GM12878 (cell line): ENCODE data around the gene PMPCA. TPM values are rescaled to one million over a fixed set of nuclear protein-coding genes. Genes with fewer than 3 reads are reported as not detected.

Experiments used
- ATAC-seq: fragments of 200-7000 bp; cut with Tn5 transposase; 3 replicates; pipeline ENCODE4 v1.9.1; 2020; ENCODE audit warnings: mild to moderate bottlenecking, moderate library complexity
- BruUV-seq: library from RNA; stranded (reverse); fragments of 400-500 nt; replicated peaks from 2 replicates; lab custom pipeline; 2021; lab: Mats Ljungman, UMichigan
- CTCF ChIA-PET: fragments of 300-600 bp; sonication (Branson Sonifier 250); formaldehyde crosslinking; extraction: SDS; loops from one replicate; lab custom pipeline; 2021; ENCODE audit warnings: inconsistent platforms; lab: Yijun Ruan, JAX
- POLR2A ChIA-PET: fragments of 350-600 bp; formaldehyde crosslinking; extraction: SDS; loops from one replicate; lab custom pipeline; 2021; ENCODE audit warnings: inconsistent platforms; lab: Charles Lee
- RAD21 ChIA-PET: fragments of 300-600 bp; sonication (Branson Sonifier 250); formaldehyde crosslinking; loops from one replicate; lab custom pipeline; 2023; ENCODE audit warnings: antibody characterized with exemption; ENCODE audit not compliant: unreplicated experiment; lab: Charles Lee
- SMC1A ChIA-PET: fragments of 300-600 bp; sonication (Branson Sonifier 250); formaldehyde crosslinking; loops from one replicate; lab custom pipeline; 2023; ENCODE audit not compliant: unreplicated experiment, uncharacterized antibody; lab: Charles Lee
- DNase-seq: peaks from one replicate; pipeline ENCODE4 v3.0.0-alpha.2; 2011; ENCODE audit warnings: low read depth, low spot score
- FAIRE-seq: peaks from 3 replicates; lab custom pipeline; 2011; peaks lifted over from hg19 to GRCh38; lab: Jason Lieb, UNC
- H2AFZ ChIP-seq: 2 replicates; pipeline ENCODE4 v1.6.0; 2011; ENCODE audit warnings: low read depth, low read length, control low read depth; ENCODE audit not compliant: control insufficient read depth
- H3K27ac ChIP-seq: 2 replicates; pipeline ENCODE4 v1.5.1; 2011; ENCODE audit warnings: control low read depth; ENCODE audit not compliant: control insufficient read depth, insufficient read depth
- H3K27me3 ChIP-seq, 2 experiments: replicated peaks in 1 of 2; 2 replicates each; pipeline versions ENCODE4 v1.6.0 to v1.6.1; 2011; ENCODE audit warnings: low read length in 1 of 2; ENCODE audit not compliant: control insufficient read depth in 2 of 2, insufficient read depth in 2 of 2
- H3K36me3 ChIP-seq, 2 experiments: 2 replicates each; pipeline ENCODE4 v1.5.1; 2011; ENCODE audit warnings: low read length in 1 of 2; ENCODE audit not compliant: control insufficient read depth in 2 of 2, insufficient read depth in 2 of 2
- H3K4me1 ChIP-seq: 2 replicates; pipeline ENCODE4 v1.6.1; 2011; ENCODE audit warnings: mild to moderate bottlenecking, low read length, moderate library complexity, mixed read lengths; ENCODE audit not compliant: control insufficient read depth, insufficient read depth
- H3K4me2 ChIP-seq: 2 replicates; pipeline ENCODE4 v1.6.0; 2011; ENCODE audit warnings: control low read depth; ENCODE audit not compliant: control insufficient read depth, insufficient read depth
- H3K4me3 ChIP-seq: fragments of 200-600 bp; sonication (generic); 2 replicates; pipeline ENCODE4 v1.5.1; 2016
- H3K79me2 ChIP-seq: 2 replicates; pipeline ENCODE4 v1.6.0; 2011; ENCODE audit warnings: low read length; ENCODE audit not compliant: control insufficient read depth, insufficient read depth
- H3K9ac ChIP-seq: 2 replicates; pipeline ENCODE4 v1.8.0; 2011; ENCODE audit warnings: low read length, control low read depth, mixed read lengths; ENCODE audit not compliant: control insufficient read depth, insufficient read depth
- H3K9me3 ChIP-seq: replicated peaks from 3 replicates; pipeline ENCODE4 v1.5.1; 2011; ENCODE audit warnings: mild to moderate bottlenecking, low read length; ENCODE audit not compliant: control insufficient read depth, insufficient read depth
- H4K20me1 ChIP-seq: 2 replicates; pipeline ENCODE4 v1.6.0; 2011; ENCODE audit not compliant: control insufficient read depth, insufficient read depth
- BCL11A ChIP-seq: IDR thresholded peaks from 2 replicates; pipeline ENCODE4 v1.6.1; 2011; ENCODE audit warnings: low read depth, low read length
- EGR1 ChIP-seq, 2 experiments: IDR thresholded peaks; 1 replicate in 1 of 2; 2 replicates in 1 of 2; pipeline ENCODE4 v1.6.1; 2011 to 2012; ENCODE audit warnings: low read depth in 2 of 2, low read length in 2 of 2, borderline replicate concordance in 1 of 2, mild to moderate bottlenecking in 1 of 2, moderate library complexity in 1 of 2
- ELK1 ChIP-seq: IDR thresholded peaks from 2 replicates; pipeline ENCODE4 v1.6.1; 2012; ENCODE audit warnings: low read depth, low read length, improper control_type of control experiment
- GABPA ChIP-seq: IDR thresholded peaks from 2 replicates; pipeline ENCODE4 v1.6.1; 2014; ENCODE audit warnings: antibody characterized with exemption, low read depth, mild to moderate bottlenecking, inconsistent platforms
- IKZF1 ChIP-seq: fragments of 450-650 bp; conservative IDR thresholded peaks from 2 replicates; pipeline ENCODE4 v1.6.1; 2017; ENCODE audit warnings: antibody characterized with exemption, mild to moderate bottlenecking
- KAT2A ChIP-seq: conservative IDR thresholded peaks from 2 replicates; pipeline ENCODE4 v1.6.1; 2011; ENCODE audit warnings: low read depth, low read length; ENCODE audit not compliant: control insufficient read depth
- MEF2A ChIP-seq: IDR thresholded peaks from 2 replicates; pipeline ENCODE4 v1.6.1; 2011; ENCODE audit warnings: low read depth, mild to moderate bottlenecking, low read length, moderate library complexity; ENCODE audit not compliant: insufficient read depth
- NR2C1 ChIP-seq: fragments of 450-650 bp; IDR thresholded peaks from 2 replicates; pipeline ENCODE4 v1.6.1; 2017; ENCODE audit warnings: antibody characterized with exemption, mild to moderate bottlenecking, moderate library complexity
- PAX8 ChIP-seq: fragments of 450-650 bp; IDR thresholded peaks from 2 replicates; pipeline ENCODE4 v1.6.1; 2017; ENCODE audit warnings: mild to moderate bottlenecking, moderate library complexity
- PML ChIP-seq: IDR thresholded peaks from 2 replicates; pipeline ENCODE4 v1.6.1; 2012; ENCODE audit warnings: low read length, inconsistent platforms
- SMAD1 ChIP-seq: fragments of 450-650 bp; IDR thresholded peaks from 2 replicates; pipeline ENCODE4 v1.6.1; 2018; ENCODE audit warnings: mild to moderate bottlenecking, low read depth; ENCODE audit not compliant: partially characterized antibody
- SUZ12 ChIP-seq: fragments of 200-600 bp; sonication (generic); IDR thresholded peaks from one replicate; pipeline ENCODE4 v1.6.1; 2018; ENCODE audit warnings: antibody characterized with exemption, mild to moderate bottlenecking; ENCODE audit not compliant: unreplicated experiment
- WGBS: methylation state at CpG from one replicate; pipeline ENCODE4 v1.1.6; 2016; ENCODE audit warnings: low lambda C conversion rate; ENCODE audit not compliant: insufficient replicate concordance, insufficient coverage; ENCODE audit errors: missing lambda C conversion rate; 5-methylcytosine and 5-hydroxymethylcytosine counted together
- in situ Hi-C: fragments of 300-500 bp; cut with MboI; formaldehyde crosslinking; loops from 9 replicates; pipeline ENCODE4 v1.14.3; 2018; ENCODE audit warnings: mixed read lengths
- intact Hi-C: fragments of 100-400 bp; cut with micrococcal nuclease; formaldehyde crosslinking; loops from one replicate; pipeline ENCODE4 v1.14.2; 2022; ENCODE audit not compliant: unreplicated experiment
- polyA plus RNA-seq, 11 experiments: library from polyadenylated mRNA; depleted of rRNA in 4 of 11; unstranded in 6 of 11; stranded (reverse) in 5 of 11; fragments of >200 nt; fragmentation: Nextera tagmentation in 4 of 11; fragmentation: Illumina TruSeq in 1 of 11; extraction: Ambion mirVana in 4 of 11; extraction: Trizol in 1 of 11; gene quantifications; 1 replicate in 1 of 11; 2 replicates in 10 of 11; pipeline versions ENCODE4 v1.2.1 to v1.2.3, GENCODE V29; 2011 to 2016; ENCODE audit warnings: inconsistent platforms in 2 of 11, missing spikeins in 2 of 11, low read depth in 1 of 11
- total RNA-seq, 4 experiments: library from RNA; depleted of rRNA in 3 of 4; stranded (reverse); fragments of >200 nt in 3 of 4; fragmentation: Illumina TruSeq in 1 of 4; extraction: Trizol in 1 of 4; gene quantifications; 2 replicates each; pipeline versions ENCODE4 v1.2.1 to v1.2.3, GENCODE V29; 2013 to 2021

The PMPCA gene
- total and polyA plus RNA-seq, 10 of the 15 experiments (the other 5 are each of a cell fraction or from before 2014, with no cell fraction given) = 8.1 to 137 (median 75.7) TPM

GRCh38 chr9:136443687-136444086 lies 33.2 kb downstream of the PMPCA start (continued):
- TF ChIP-seq MEF2A (no peak), PML (no peak), NR2C1 (no peak)

GRCh38 chr9:136444102-136444501 lies 33.6 kb downstream of the PMPCA start:
- FAIRE-seq (no peak), DNase-seq (no peak), ATAC-seq (no peak)
- in situ Hi-C loops (no loop called here), intact Hi-C loops (no loop called here)
- no peak overlapping the region for H3K27ac ChIP-seq
- H2AFZ ChIP-seq = no peak overlapping the region
- H3K27me3 ChIP-seq = no peaks in the 10 kb centered on the region
- peaks cover 5% of the 10 kb centered on the region for H3K79me2 ChIP-seq
- 92% methylated on average over 20 of the region's 20 CpGs for WGBS
- no peak overlapping the region for H3K9ac ChIP-seq
- no peaks in the 10 kb centered on the region for H3K9me3 ChIP-seq
- ChIA-PET SMC1A (no interaction called here), CTCF (no interaction called here), POLR2A (interaction anchor here (0.6 kb wide), 1 partner anchor 201 kb away, joined by 4 read pairs; no protein-coding TSS in a partner anchor), RAD21 (no interaction called here)
- no TSS peak for BruUV-seq
- H3K36me3 ChIP-seq = peaks cover 23 to 25% of the 10 kb centered on the region in 2 experiments
- H3K4me2 ChIP-seq = no peak overlapping the region
- no peaks in the 10 kb centered on the region; the same call in 1 of the 2 replicates for H4K20me1 ChIP-seq
- no peak overlapping the region for H3K4me3 ChIP-seq
- TF ChIP-seq ELK1 (no peak), PAX8 (no peak), IKZF1 (no peak), KAT2A (no peak), SUZ12 (no peak), GABPA (no peak), BCL11A (no peak), SMAD1 (no peak), EGR1 (IDR thresholded peaks at IDR 0.05; ENCODE audit: borderline replicate concordance in 1 of 2, low read depth in 2 of 2, low read length in 2 of 2) (no peak)
- no peaks in the 10 kb centered on the region for H3K4me1 ChIP-seq
